Small intestine (tissue), 7 donors: ENCODE results near the gene FAM120B. TPM values are rescaled to one million over a fixed set of nuclear protein-coding genes. Genes with fewer than 3 reads are reported as not detected.
"Not testable (repeated sequence)": the region's sequence is repeated elsewhere in the genome, so short reads cannot be mapped to it uniquely, and the experiment has no call there.

Source experiments
- DNase-seq, 2 donors: peaks; one replicate each; pipeline versions ENCODE4 v3.0.0 to v3.0.0-alpha.2; 2013
- FAIRE-seq: peaks from 2 replicates; lab custom pipeline; 2012; peaks lifted over from hg19 to GRCh38; lab: Jason Lieb, UNC
- H3K27ac ChIP-seq, 3 donors: one replicate each; pipeline ENCODE4 v1.5.1; 2013; ENCODE audit warnings: low read length in 2 of 3, mild to moderate bottlenecking in 2 of 3, control low read depth in 1 of 3, inconsistent platforms in 1 of 3, low read depth in 1 of 3, moderate library complexity in 1 of 3
- H3K27me3 ChIP-seq, 3 donors: one replicate each; pipeline ENCODE4 v1.6.1; 2013; ENCODE audit warnings: low read length in 3 of 3, inconsistent platforms in 1 of 3; ENCODE audit not compliant: control insufficient read depth in 3 of 3, insufficient read depth in 3 of 3
- H3K36me3 ChIP-seq, 3 donors: one replicate each; pipeline ENCODE4 v1.6.1; 2013; ENCODE audit warnings: low read length in 3 of 3, inconsistent platforms in 1 of 3, low read depth in 1 of 3, mild to moderate bottlenecking in 1 of 3, moderate library complexity in 1 of 3; ENCODE audit not compliant: control insufficient read depth in 3 of 3, insufficient read depth in 2 of 3
- H3K4me1 ChIP-seq, 3 donors: one replicate each; pipeline ENCODE4 v1.6.1; 2013; ENCODE audit warnings: low read length in 2 of 3, inconsistent platforms in 1 of 3, low read depth in 1 of 3, mild to moderate bottlenecking in 1 of 3, moderate library complexity in 1 of 3; ENCODE audit not compliant: control insufficient read depth in 3 of 3, insufficient read depth in 2 of 3
- H3K4me3 ChIP-seq, 3 donors: one replicate each; pipeline ENCODE4 v1.5.1; 2013; ENCODE audit warnings: low read length in 3 of 3, control low read depth in 1 of 3, inconsistent platforms in 1 of 3, low read depth in 1 of 3, mild to moderate bottlenecking in 1 of 3, moderate library complexity in 1 of 3
- H3K9me3 ChIP-seq, 2 donors: one replicate each; pipeline ENCODE4 v1.6.1; 2013; ENCODE audit warnings: low read depth in 1 of 2, low read length in 1 of 2; ENCODE audit not compliant: control insufficient read depth in 2 of 2, insufficient read depth in 1 of 2
- WGBS, 3 donors: extraction: QIAGEN DNeasy Blood & Tissue Kit; methylation state at CpG; one replicate each; pipeline ENCODE4 v1.1.7; 2013; 5-methylcytosine and 5-hydroxymethylcytosine counted together
- polyA plus RNA-seq, 4 donors: library from polyadenylated mRNA; stranded (reverse) in 3 of 4; unstranded in 1 of 4; fragments of 200-250 nt in 3 of 4; fragments of 120-200 nt in 1 of 4; gene quantifications; one replicate each; pipeline versions ENCODE4 v1.2.1 to v1.2.3, GENCODE V29; 2013
- donor health status: healthy with polysubstance abuse.
- donor health status: control.
- donor health status: control.
- donor health status: Bipolar disorder and iron deficiency.
- donor health status: healthy.

Gene FAM120B
- polyA plus RNA-seq, 4 donors = 6.5 to 24.0 (median 10.6) TPM

DNA sequence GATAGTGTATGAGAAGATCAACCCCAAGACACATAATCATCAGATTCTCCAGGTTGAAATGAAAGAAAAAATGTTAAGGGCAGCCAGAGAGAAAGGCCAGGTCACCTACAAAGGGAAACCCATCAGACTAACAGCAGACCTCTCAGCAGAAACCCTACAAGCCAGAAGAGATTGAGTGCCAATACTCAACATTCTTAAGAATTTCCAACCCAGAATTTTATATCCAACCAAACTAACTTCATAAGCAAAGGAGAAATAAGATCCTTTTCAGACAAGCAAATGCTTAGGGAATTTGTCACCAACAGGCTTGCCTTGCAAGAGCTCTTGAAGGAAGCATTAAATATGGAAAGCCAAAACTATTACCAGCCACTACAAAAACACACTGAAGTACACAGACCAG, 44.9 kb downstream of the FAM120B start:
- not testable (repeated sequence) for H3K27ac ChIP-seq, H3K27me3 ChIP-seq, H3K4me3 ChIP-seq, DNase-seq, H3K4me1 ChIP-seq, FAIRE-seq
- Histone ChIP-seq H3K36me3 (peaks cover 6 to 19% (median 18%) of the 10 kb centered on the region in 3 donors), H3K9me3 (peaks cover 2 to 13% of the 10 kb centered on the region in 2 donors)

DNA sequence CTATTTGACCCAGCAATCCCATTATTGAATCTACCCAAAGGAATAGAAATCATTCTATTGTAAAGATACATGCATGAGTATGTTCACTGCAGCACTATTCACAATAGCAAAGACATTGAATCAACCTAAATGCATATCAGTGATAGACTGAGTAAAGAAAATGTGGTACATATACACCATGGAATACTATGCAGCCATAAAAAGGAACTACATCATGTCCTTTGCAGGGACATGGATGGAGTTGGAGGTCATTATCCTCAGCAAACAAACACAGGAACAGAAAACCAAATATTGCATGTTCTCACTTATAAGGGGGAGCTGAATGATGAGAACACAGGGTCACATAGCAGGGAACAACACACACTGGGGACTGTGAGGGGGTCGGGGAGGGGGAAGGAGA, 48.6 kb downstream of the FAM120B start:
- not testable (repeated sequence) for H3K4me1 ChIP-seq, FAIRE-seq, H3K27ac ChIP-seq, H3K9me3 ChIP-seq, H3K4me3 ChIP-seq, DNase-seq, H3K27me3 ChIP-seq
- 90 to 100% (median 91%) methylated on average over 1 of the region's 1 CpG for WGBS, 3 donors
- H3K36me3 ChIP-seq = peaks cover 4 to 41% (median 14%) of the 10 kb centered on the region in 3 donors

DNA sequence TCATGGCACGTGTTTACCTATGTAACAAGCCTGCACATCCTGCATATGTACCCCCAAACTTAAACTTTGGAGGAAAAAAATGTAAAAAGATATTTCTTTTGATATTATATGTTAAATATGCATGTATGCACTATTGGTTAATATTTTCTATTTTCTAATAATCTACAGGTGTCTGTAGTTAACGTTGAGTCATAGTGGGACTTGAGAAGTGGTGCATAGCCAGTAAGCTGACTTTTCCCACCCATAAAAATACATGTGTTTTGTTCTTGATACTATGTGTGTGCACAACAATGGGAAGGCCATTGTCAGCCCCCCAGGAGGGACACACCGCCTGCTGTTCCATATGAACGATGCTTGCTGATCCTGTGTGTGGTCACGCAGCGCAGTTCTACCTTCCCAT, 49.1 kb downstream of the FAM120B start:
- Histone ChIP-seq H3K9me3 (peaks cover 0 to 5% of the 10 kb centered on the region in 2 donors), H3K27ac (no peak overlapping the region), H3K36me3 (peaks cover under 1 to 41% (median 12%) of the 10 kb centered on the region in 3 donors), H3K4me3 (no peak overlapping the region), H3K4me1 (no peaks in the 10 kb centered on the region), H3K27me3 (no peaks in the 10 kb centered on the region)
- 87 to 91% (median 90%) methylated on average over 6 of the region's 6 CpGs for WGBS, 3 donors
- no peak for DNase-seq
- no peak for FAIRE-seq

DNA sequence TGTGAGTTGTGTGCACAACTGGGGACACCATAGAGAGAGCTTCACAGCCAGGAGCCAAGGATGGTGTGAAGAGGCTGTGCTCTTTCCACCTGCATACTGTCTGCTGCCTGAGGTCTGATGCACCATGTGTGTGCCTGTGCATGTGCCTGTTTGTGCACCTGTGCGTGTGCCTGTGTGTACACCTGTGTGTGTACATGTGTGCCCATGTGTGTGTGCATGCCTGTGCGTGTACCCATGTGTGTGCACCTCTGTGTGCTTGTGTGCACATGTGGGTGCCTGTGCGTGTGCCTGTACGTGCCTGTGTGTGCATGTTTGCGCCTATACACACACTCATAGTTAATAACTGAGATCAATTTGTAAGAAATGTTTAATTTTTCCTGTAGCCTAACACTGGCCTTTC, 51.3 kb downstream of the FAM120B start:
- FAIRE-seq (no peak), DNase-seq (no peak)
- no peaks in the 10 kb centered on the region for H3K9me3 ChIP-seq
- peaks cover 3 to 49% (median 10%) of the 10 kb centered on the region in 3 donors for H3K36me3 ChIP-seq
- no peak overlapping the region for H3K27ac ChIP-seq
- H3K4me1 ChIP-seq = no peaks in the 10 kb centered on the region
- H3K27me3 ChIP-seq = no peaks in the 10 kb centered on the region
- H3K4me3 ChIP-seq = no peak overlapping the region
- 93 to 98% (median 97%) methylated on average over 5 of the region's 5 CpGs for WGBS, 3 donors

DNA sequence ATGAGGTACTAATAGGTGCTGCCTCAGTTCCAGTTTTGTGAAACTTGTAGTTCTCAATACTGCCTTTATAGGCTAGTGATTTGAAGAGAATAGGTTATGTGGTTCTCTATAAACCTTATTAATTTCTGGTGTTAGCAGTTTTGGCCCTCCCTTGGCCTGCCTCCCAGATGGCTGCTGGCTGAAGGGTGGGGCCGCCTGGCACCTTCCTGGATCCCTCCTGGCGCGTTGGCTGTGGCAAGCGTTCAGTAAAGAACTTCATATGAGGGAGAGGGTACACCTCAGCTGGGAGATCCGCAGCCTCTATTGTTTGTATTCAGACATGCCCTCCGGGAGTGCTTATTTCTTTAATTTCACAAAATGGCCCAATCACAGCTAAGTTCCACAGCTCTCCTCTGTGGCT, 51.9 kb downstream of the FAM120B start:
- Histone ChIP-seq H3K4me3 (no peak overlapping the region), H3K36me3 (peaks cover 3 to 55% (median 10%) of the 10 kb centered on the region in 3 donors), H3K27me3 (no peaks in the 10 kb centered on the region), H3K27ac (no peak overlapping the region), H3K4me1 (no peaks in the 10 kb centered on the region), H3K9me3 (no peaks in the 10 kb centered on the region)
- DNase-seq (no peak), FAIRE-seq (no peak)
- WGBS, 3 donors = 60 to 86% (median 81%) methylated on average over 6 of the region's 6 CpGs

DNA sequence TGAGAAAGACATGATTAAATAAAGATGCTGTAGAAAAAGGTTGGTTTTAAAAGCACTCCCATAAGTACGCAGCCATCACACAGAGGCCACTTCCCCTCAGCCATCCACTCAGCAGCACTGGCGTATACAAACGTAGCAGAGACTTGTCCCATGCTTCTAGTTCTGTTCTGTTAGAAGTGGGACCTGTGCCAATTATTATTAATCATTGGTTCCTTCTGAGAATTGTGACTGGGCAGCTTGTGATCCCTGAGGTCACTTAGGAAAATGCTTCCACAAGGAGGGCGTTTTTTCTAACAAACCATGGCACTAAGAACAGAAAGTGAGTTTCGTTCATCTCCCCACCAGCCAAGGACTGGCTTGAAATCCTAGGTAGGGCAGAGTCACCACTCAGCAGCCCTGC, 53.9 kb downstream of the FAM120B start:
- no peak for DNase-seq
- Histone ChIP-seq H3K9me3 (no peaks in the 10 kb centered on the region), H3K4me3 (no peak overlapping the region), H3K27me3 (no peaks in the 10 kb centered on the region), H3K4me1 (peaks cover 0 to 4% (median 0%) of the 10 kb centered on the region in 3 donors), H3K36me3 (peaks cover 3 to 64% (median 10%) of the 10 kb centered on the region in 3 donors), H3K27ac (peak overlapping the region in 1 of 3 donors; percentile 21)
- FAIRE-seq = no peak
- 75 to 85% (median 81%) methylated on average over 5 of the region's 5 CpGs for WGBS, 3 donors

DNA sequence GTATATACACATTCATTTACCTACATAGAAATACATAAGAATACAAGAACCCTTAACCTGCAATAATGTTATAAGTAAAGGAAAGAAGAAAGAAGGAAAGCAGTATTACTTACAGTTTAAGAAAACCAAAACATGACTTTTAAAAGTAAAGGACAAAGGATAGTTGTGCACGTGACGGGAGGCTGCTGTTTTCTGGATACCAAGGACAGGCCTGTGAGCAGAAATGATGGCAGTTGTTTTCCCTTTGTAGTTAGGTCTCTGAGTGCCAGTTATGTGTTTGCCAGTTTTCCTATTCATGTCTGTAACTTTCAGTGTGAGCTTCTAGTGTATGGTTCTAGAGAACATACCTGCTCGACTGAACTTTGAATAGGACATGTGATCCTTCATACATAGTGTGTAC, 54.8 kb downstream of the FAM120B start:
- no peak overlapping the region for H3K4me3 ChIP-seq
- H3K27me3 ChIP-seq = no peaks in the 10 kb centered on the region
- H3K4me1 ChIP-seq = peaks cover 0 to 9% (median 0%) of the 10 kb centered on the region in 3 donors
- no peak for FAIRE-seq
- WGBS, 3 donors = 94 to 99% (median 96%) methylated on average over 3 of the region's 3 CpGs
- no peak for DNase-seq
- H3K9me3 ChIP-seq = no peaks in the 10 kb centered on the region
- no peak overlapping the region for H3K27ac ChIP-seq
- peaks cover 3 to 70% (median 10%) of the 10 kb centered on the region in 3 donors for H3K36me3 ChIP-seq

DNA sequence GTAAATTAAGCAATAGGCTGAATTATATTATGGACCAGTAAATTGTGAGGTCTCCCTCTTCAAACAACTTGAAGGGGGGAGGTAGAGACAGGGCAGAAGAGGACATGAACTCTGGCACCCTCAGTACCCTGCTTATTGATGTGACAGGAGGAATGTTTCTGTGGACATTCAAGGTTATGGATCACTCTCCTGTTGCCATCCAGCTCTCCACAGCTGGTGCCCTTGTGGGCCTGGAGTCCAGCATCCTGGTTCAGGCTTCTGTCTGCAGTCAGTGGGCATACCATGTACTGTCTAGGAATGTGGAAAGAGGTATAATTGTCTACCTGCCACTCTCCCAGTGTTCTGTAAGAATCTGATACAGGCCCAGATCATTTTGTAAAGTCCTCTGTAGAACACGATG, 55.6 kb downstream of the FAM120B start:
- Histone ChIP-seq H3K9me3 (no peaks in the 10 kb centered on the region), H3K36me3 (peaks cover 3 to 69% (median 10%) of the 10 kb centered on the region in 3 donors), H3K4me1 (peaks cover 0 to 9% (median 0%) of the 10 kb centered on the region in 3 donors), H3K27me3 (no peaks in the 10 kb centered on the region), H3K4me3 (no peak overlapping the region), H3K27ac (no peak overlapping the region)
- 87 to 100% (median 97%) methylated on average over 1 of the region's 1 CpG for WGBS, 3 donors
- no peak for DNase-seq
- no peak for FAIRE-seq

DNA sequence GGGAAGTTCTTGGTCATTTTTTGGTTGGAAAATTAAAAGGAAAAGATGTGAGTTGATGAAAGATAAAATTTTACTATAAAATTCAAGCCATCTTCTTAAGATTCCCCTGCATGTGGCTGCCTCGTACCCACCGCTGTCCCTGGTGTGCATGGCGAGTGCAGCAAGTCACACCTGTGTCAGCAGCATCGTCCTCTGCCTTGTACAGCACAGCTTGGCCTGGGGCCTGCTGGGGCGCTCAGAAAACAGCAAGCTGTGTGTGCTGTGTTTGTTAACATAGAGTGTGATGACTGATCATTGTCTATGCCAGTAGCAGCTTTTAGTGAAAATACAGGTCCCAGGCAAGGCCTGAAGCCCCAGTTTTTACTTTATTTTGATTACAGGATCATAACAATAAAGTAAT, 56.7 kb downstream of the FAM120B start:
- no peaks in the 10 kb centered on the region for H3K27me3 ChIP-seq
- no peaks in the 10 kb centered on the region for H3K9me3 ChIP-seq
- peaks cover 3 to 61% (median 9%) of the 10 kb centered on the region in 3 donors for H3K36me3 ChIP-seq
- peaks cover 0 to 10% (median 2%) of the 10 kb centered on the region in 3 donors for H3K4me1 ChIP-seq
- DNase-seq = no peak
- no peak overlapping the region for H3K4me3 ChIP-seq
- FAIRE-seq = no peak
- no peak overlapping the region for H3K27ac ChIP-seq
- 97 to 98% (median 98%) methylated on average over 5 of the region's 5 CpGs for WGBS, 3 donors
